DOHH2 (cell line): Measurements from ENCODE around the gene PEX19.

Experiments
- H3F3A ChIP-seq: fragments of 200-600 bp; sonication (generic), shearing (Covaris generic); 2 replicates; pipeline ENCODE4 v1.6.0; 2016; ENCODE audit warnings: antibody characterized with exemption, mild to moderate bottlenecking; ENCODE audit not compliant: control insufficient read depth, insufficient read depth
- H3K27ac ChIP-seq: fragments of 200-600 bp; sonication (generic); 2 replicates; pipeline ENCODE4 v1.5.1; 2014; ENCODE audit warnings: low read depth, mild to moderate bottlenecking, low read length, moderate library complexity
- H3K27me3 ChIP-seq: fragments of 200-600 bp; sonication (generic); 2 replicates; pipeline ENCODE4 v1.6.1; 2014; ENCODE audit warnings: mild to moderate bottlenecking, low read length, mixed read lengths; ENCODE audit not compliant: control insufficient read depth
- H3K36me3 ChIP-seq: fragments of 200-600 bp; sonication (generic); 2 replicates; pipeline ENCODE4 v1.6.1; 2014; ENCODE audit warnings: mild to moderate bottlenecking, low read length, moderate library complexity, mixed read lengths; ENCODE audit not compliant: control insufficient read depth
- H3K4me1 ChIP-seq: fragments of 200-600 bp; sonication (generic); 2 replicates; pipeline ENCODE4 v1.6.1; 2014; ENCODE audit warnings: mild to moderate bottlenecking, low read length, mixed read lengths; ENCODE audit not compliant: control insufficient read depth
- H3K4me2 ChIP-seq: fragments of 200-600 bp; sonication (generic); 2 replicates; pipeline ENCODE4 v1.6.0; 2014; ENCODE audit warnings: mild to moderate bottlenecking, low read length, moderate library complexity
- H3K4me3 ChIP-seq: fragments of 200-600 bp; sonication (generic); 2 replicates; pipeline ENCODE4 v1.5.1; 2014; ENCODE audit warnings: mild to moderate bottlenecking, low read length, mixed read lengths
- H3K79me2 ChIP-seq: fragments of 200-600 bp; sonication (generic); 2 replicates; pipeline ENCODE4 v1.6.1; 2014; ENCODE audit warnings: mild to moderate bottlenecking, low read length, mixed read lengths; ENCODE audit not compliant: control insufficient read depth
- H3K9me2 ChIP-seq: fragments of 200-600 bp; sonication (generic); replicated peaks from 2 replicates; pipeline ENCODE4 v1.6.1; 2014; ENCODE audit warnings: mild to moderate bottlenecking, low read length, mixed read lengths; ENCODE audit not compliant: control insufficient read depth
- H3K9me3 ChIP-seq: fragments of 200-600 bp; sonication (generic); 2 replicates; pipeline ENCODE4 v1.6.1; 2014; ENCODE audit warnings: antibody characterized with exemption, low read length, mixed read lengths; ENCODE audit not compliant: control insufficient read depth, insufficient read depth
- H4K20me1 ChIP-seq: fragments of 200-600 bp; sonication (generic); 2 replicates; pipeline ENCODE4 v1.6.0; 2014; ENCODE audit warnings: low read depth, mild to moderate bottlenecking, antibody characterized with exemption, low read length, moderate library complexity; ENCODE audit not compliant: control insufficient read depth, insufficient read depth
- CTCF ChIP-seq: fragments of 200-600 bp; sonication (generic); IDR thresholded peaks from one replicate; pipeline ENCODE4 v1.5.1; 2014; ENCODE audit warnings: antibody characterized with exemption, mild to moderate bottlenecking, low read depth, low read length; ENCODE audit not compliant: poor library complexity, severe bottlenecking
- EZH2phosphoT487 ChIP-seq: fragments of 200-600 bp; sonication (generic); IDR thresholded peaks from 2 replicates; pipeline ENCODE4 v1.6.1; 2017; ENCODE audit warnings: borderline replicate concordance, mild to moderate bottlenecking, antibody characterized with exemption, low read length, moderate library complexity, mixed read lengths

PEX19 gene

GRCh38 chr1:160328184-160328583 is 43.3 kb upstream of the PEX19 start:
- Histone ChIP-seq H3K36me3 (peaks cover 89% of the 10 kb centered on the region), H3K27ac (no peak overlapping the region), H4K20me1 (no peaks in the 10 kb centered on the region), H3K79me2 (no peaks in the 10 kb centered on the region), H3K4me3 (no peak overlapping the region), H3K4me1 (no peaks in the 10 kb centered on the region), H3K9me3 (no peaks in the 10 kb centered on the region), H3K9me2 (no peaks in the 10 kb centered on the region), H3F3A (peaks cover 6% of the 10 kb centered on the region; the same call in 1 of the 2 replicates), H3K27me3 (no peaks in the 10 kb centered on the region), H3K4me2 (no peak overlapping the region)
- TF ChIP-seq CTCF (no peak), EZH2phosphoT487 (no peak)

GRCh38 chr1:160326418-160326817 is 41.5 kb upstream of the PEX19 start:
- Histone ChIP-seq H3F3A (peaks cover 2% of the 10 kb centered on the region; the same call in 1 of the 2 replicates), H3K36me3 (peaks cover 88% of the 10 kb centered on the region), H4K20me1 (no peaks in the 10 kb centered on the region), H3K9me2 (no peaks in the 10 kb centered on the region), H3K9me3 (no peaks in the 10 kb centered on the region), H3K27me3 (no peaks in the 10 kb centered on the region), H3K4me2 (no peak overlapping the region), H3K79me2 (peaks cover under 1% of the 10 kb centered on the region), H3K4me1 (no peaks in the 10 kb centered on the region), H3K4me3 (no peak overlapping the region), H3K27ac (no peak overlapping the region)
- TF ChIP-seq CTCF, result no peak
- TF ChIP-seq EZH2phosphoT487, result no peak

GRCh38 chr1:160325252-160325651 is 40.3 kb upstream of the PEX19 start:
- H3K27ac ChIP-seq, result no peak overlapping the region
- H3K79me2 ChIP-seq, result peaks cover 10% of the 10 kb centered on the region
- H3F3A ChIP-seq, result peaks cover 4% of the 10 kb centered on the region; the same call in 1 of the 2 replicates
- peaks cover 86% of the 10 kb centered on the region for H3K36me3 ChIP-seq
- TF ChIP-seq CTCF (no peak), EZH2phosphoT487 (no peak)
- H3K4me3 ChIP-seq, result no peak overlapping the region
- no peaks in the 10 kb centered on the region for H3K9me2 ChIP-seq
- no peak overlapping the region for H3K4me2 ChIP-seq
- no peaks in the 10 kb centered on the region for H3K27me3 ChIP-seq
- H3K4me1 ChIP-seq, result no peaks in the 10 kb centered on the region
- no peaks in the 10 kb centered on the region for H3K9me3 ChIP-seq
- H4K20me1 ChIP-seq, result no peaks in the 10 kb centered on the region

GRCh38 chr1:160322831-160323230 is 37.9 kb upstream of the PEX19 start:
- H3K27ac ChIP-seq, result no peak overlapping the region
- no peak overlapping the region for H3K4me2 ChIP-seq
- H3K4me1 ChIP-seq, result no peaks in the 10 kb centered on the region
- no peak for TF ChIP-seq CTCF
- TF ChIP-seq EZH2phosphoT487, result no peak
- H3K4me3 ChIP-seq, result no peak overlapping the region
- no peaks in the 10 kb centered on the region for H3K9me3 ChIP-seq
- peaks cover 84% of the 10 kb centered on the region for H3K36me3 ChIP-seq
- peaks cover 23% of the 10 kb centered on the region for H3K79me2 ChIP-seq
- H3F3A ChIP-seq, result peaks cover 2% of the 10 kb centered on the region; the same call in 1 of the 2 replicates
- no peaks in the 10 kb centered on the region for H3K9me2 ChIP-seq
- H3K27me3 ChIP-seq, result no peaks in the 10 kb centered on the region
- H4K20me1 ChIP-seq, result no peaks in the 10 kb centered on the region
